Uterus (tissue), 2 donors: ENCODE results near the gene GCHFR.

Experiments
- POLR2A ChIP-seq, 2 donors: fragments of 450-650 bp; IDR thresholded peaks; one replicate each; pipeline ENCODE4 v1.6.1; 2016; ENCODE audit warnings: antibody characterized with exemption in 2 of 2, mild to moderate bottlenecking in 1 of 2, moderate library complexity in 1 of 2
- TF ChIP-seq, protein P1 (sequence below), 4 experiments: fragments of 200-600 bp in 2 of 4; fragments of 450-650 bp in 2 of 4; sonication (generic) in 2 of 4; IDR thresholded peaks; one replicate each; pipeline ENCODE4 v1.5.1; 2016 to 2019; ENCODE audit warnings: antibody characterized with exemption in 4 of 4, mild to moderate bottlenecking in 2 of 4, moderate library complexity in 1 of 4

DNA sequence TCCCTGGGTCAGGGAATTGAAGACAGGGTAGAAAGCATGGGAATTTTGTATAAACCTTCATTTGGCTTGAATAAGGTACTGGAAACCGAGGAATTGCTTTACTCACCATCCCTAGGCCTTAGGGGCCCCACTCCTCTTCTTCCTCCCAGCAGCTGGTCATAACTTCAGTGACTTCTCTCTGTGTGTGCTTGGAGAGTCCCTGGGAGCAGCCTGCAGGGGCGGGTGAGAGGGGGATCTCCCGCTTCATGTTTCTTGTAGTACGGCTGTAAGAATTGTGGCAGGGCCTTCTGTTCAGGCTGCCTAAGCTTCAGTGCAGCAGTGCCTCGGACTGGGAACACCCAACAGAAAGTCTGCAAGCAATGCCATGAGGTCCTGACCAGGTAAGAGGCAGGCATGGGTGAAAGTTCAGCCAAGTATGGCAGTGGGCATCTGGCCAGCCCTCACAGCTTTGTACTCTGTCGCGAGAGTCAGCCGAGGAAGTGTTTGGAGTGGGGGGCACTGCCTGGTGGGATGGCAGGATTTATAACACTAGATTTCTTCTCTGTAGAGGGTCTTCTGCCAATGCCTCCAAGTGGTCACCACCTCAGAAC, 45.1 kb downstream of the GCHFR start:
- TF ChIP-seq, protein P1, sequence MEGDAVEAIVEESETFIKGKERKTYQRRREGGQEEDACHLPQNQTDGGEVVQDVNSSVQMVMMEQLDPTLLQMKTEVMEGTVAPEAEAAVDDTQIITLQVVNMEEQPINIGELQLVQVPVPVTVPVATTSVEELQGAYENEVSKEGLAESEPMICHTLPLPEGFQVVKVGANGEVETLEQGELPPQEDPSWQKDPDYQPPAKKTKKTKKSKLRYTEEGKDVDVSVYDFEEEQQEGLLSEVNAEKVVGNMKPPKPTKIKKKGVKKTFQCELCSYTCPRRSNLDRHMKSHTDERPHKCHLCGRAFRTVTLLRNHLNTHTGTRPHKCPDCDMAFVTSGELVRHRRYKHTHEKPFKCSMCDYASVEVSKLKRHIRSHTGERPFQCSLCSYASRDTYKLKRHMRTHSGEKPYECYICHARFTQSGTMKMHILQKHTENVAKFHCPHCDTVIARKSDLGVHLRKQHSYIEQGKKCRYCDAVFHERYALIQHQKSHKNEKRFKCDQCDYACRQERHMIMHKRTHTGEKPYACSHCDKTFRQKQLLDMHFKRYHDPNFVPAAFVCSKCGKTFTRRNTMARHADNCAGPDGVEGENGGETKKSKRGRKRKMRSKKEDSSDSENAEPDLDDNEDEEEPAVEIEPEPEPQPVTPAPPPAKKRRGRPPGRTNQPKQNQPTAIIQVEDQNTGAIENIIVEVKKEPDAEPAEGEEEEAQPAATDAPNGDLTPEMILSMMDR (IDR thresholded peaks at IDR 0.05): no peak
- no peak for TF ChIP-seq POLR2A (IDR thresholded peaks at IDR 0.05)
